ENCODE results near the gene EGFLAM. TPM values are rescaled to one million over a fixed set of nuclear protein-coding genes. Genes with fewer than 3 reads are reported as not detected.

Gene EGFLAM
- total RNA-seq (2012; rRNA removed) (1.1 TPM in 2 replicates), polyA plus RNA-seq (2012; rRNA removed) (0.62 and 0.77 TPM in 2 replicates), Bru-seq, nascent RNA (percentile 0 among the genes with signal in this experiment), BruChase-seq, experiment 1, labeled RNA remaining after a 6-hour chase (not detected), BruChase-seq, experiment 2, labeled RNA remaining after a 2-hour chase (not detected)
- polyA plus RNA-seq (2012; cell fraction: cytosol; rRNA removed) = 0.36 and 0.52 TPM in 2 replicates
- polyA plus RNA-seq (2012; cell fraction: nucleus; rRNA removed; ENCODE audit: low replicate concordance) = 0.13 and 0.86 TPM in 2 replicates
- long read RNA-seq = 0 reads

DNA sequence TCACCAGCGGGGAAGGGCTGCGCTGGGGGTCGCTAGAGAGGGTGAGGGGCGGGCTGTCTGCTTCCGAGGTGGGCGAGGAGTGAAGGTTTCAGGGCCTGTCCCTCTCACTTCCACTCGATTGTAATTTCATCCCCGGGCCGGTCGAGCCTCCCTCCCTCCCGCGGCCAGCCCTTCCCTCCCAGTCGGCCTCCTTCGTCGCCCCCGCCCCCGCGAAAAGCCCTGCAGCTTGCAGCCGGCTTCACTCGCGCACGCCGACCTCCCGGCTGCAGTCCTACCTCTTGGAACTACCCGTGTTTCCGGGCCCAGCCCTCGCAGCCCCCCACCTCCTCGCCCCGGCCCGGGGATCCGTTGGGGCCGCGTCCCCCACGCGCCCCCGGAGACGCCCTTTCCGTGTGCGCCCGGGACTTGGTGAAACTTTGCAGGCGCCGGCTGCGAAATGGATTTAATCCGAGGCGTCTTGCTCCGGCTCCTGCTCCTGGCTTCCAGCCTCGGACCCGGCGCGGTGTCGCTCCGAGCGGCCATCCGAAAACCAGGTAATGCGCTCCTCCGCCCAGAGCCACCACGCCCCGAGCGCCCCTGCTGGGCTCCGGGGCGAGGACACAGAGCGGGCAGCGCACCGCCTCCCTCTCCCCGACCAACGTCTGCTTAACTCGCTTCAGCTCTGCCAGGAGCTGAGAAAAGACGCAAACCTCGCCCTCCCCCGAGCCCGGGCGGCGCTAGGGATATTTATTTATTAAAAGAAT lies at the start of gene EGFLAM:
TSS of gene EGFLAM (plus strand) at position 241 of the 743 bp plus-strand sequence. CDS start at position 437, 196 bp downstream.
- Histone ChIP-seq H3K4me1 (ENCODE audit: control insufficient read depth, insufficient read depth, low read length) (no peaks in the 10 kb centered on the region), H3K56ac (ENCODE audit: extremely low read depth, insufficient read depth, low read length) (no peak within 1 kb of the TSS), H3K4me3 (ENCODE audit: insufficient read depth, low read depth, low read length) (peak within 1 kb of the TSS; percentile 23; the same call in 1 of the 2 replicates), H4K5ac (ENCODE audit: low read depth, low read length) (no peak within 1 kb of the TSS), H3K9ac (ENCODE audit: low read depth, low read length) (no peak within 1 kb of the TSS), H4K20me1 (ENCODE audit: insufficient read depth, low read length) (no peaks in the 10 kb centered on the region), H2AFZ (replicated peaks; ENCODE audit: low read length, poor library complexity) (peak within 1 kb of the TSS; percentile 75), H3K79me1 (ENCODE audit: low read depth in 1 of 2, low read length in 2 of 2) (no peaks in the 10 kb centered on the region), H3K36me3 (ENCODE audit: control insufficient read depth, insufficient read depth, low read length) (no peaks in the 10 kb centered on the region), H2AK9ac (replicated peaks; ENCODE audit: low read depth, low read length, poor library complexity) (no peak within 1 kb of the TSS), H4K8ac (ENCODE audit: low read depth in 2 of 2, low read length in 2 of 2) (no peak within 1 kb of the TSS), H2BK120ac (ENCODE audit: low read depth, low read length) (no peak within 1 kb of the TSS), H2AK5ac (ENCODE audit: low read depth, low read length) (no peak within 1 kb of the TSS), H3K23ac (ENCODE audit: low read depth, low read length) (no peak within 1 kb of the TSS), H3K4ac (ENCODE audit: low read depth, low read length) (no peak within 1 kb of the TSS), H4K91ac (ENCODE audit: insufficient read depth, low read depth, low read length) (no peak within 1 kb of the TSS), H3K14ac (replicated peaks; ENCODE audit: low read depth, low read length) (no peak within 1 kb of the TSS), H3K27ac (ENCODE audit: insufficient read depth, low read length) (no peak within 1 kb of the TSS), H3K27me3 (ENCODE audit: control insufficient read depth, insufficient read depth, low read length) (peaks cover 51% of the 10 kb centered on the region), H3K18ac (ENCODE audit: low read depth, low read length) (no peak within 1 kb of the TSS), H2BK5ac (ENCODE audit: low read depth, low read length, poor library complexity, severe bottlenecking) (no peak within 1 kb of the TSS), H3K9me1 (ENCODE audit: insufficient read depth, low read length) (no peaks in the 10 kb centered on the region), H3K9me3 (ENCODE audit: control insufficient read depth, insufficient read depth, low read length) (no peaks in the 10 kb centered on the region), H2BK15ac (ENCODE audit: low read depth, low read length) (no peak within 1 kb of the TSS), H3K4me2 (ENCODE audit: low read depth, low read length) (peak within 1 kb of the TSS; percentile 61), H2BK20ac (ENCODE audit: low read depth, low read length) (no peak within 1 kb of the TSS)
- CTCF ChIA-PET = no interaction called here
- in situ Hi-C loops (cut with MboI; ENCODE audit: low sequenced_read_pairs) (no loop called here), dilution Hi-C loops (cut with HindIII; ENCODE audit: low sequenced_read_pairs, unreplicated experiment) (no loop called here), intact Hi-C loops (cut with micrococcal nuclease) (no loop called here)
- TF ChIP-seq MXI1 (IDR thresholded peaks at IDR 0.05; ENCODE audit: borderline replicate concordance, low read depth, low read length) (no peak), BHLHE40 (IDR thresholded peaks at IDR 0.05; ENCODE audit: low read depth, low read length) (no peak)
- TF ChIP-seq, protein P1, sequence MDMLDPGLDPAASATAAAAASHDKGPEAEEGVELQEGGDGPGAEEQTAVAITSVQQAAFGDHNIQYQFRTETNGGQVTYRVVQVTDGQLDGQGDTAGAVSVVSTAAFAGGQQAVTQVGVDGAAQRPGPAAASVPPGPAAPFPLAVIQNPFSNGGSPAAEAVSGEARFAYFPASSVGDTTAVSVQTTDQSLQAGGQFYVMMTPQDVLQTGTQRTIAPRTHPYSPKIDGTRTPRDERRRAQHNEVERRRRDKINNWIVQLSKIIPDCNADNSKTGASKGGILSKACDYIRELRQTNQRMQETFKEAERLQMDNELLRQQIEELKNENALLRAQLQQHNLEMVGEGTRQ (IDR thresholded peaks at IDR 0.05; ENCODE audit: low read depth, low read length) = no peak
- no TSS peak for BruUV-seq (replicated peaks)
- POLR2A ChIA-PET (ENCODE audit: unreplicated experiment) = no interaction called here
- DNase-seq = no peak
- peak; percentile 82 for ATAC-seq (ENCODE audit: low read depth)
- WGBS, 2 experiments (ENCODE audit: extremely low coverage in 2 of 2, insufficient read length in 1 of 2) = 1% methylated on average over 15 of the region's 73 CpGs; no CpG with 5 or more reads in 1 of the 2 experiments

Measured in IMR-90 (cell line).